AG04450 (cell line): ENCODE data around the gene FBXO15. TPM values are rescaled to one million over a fixed set of nuclear protein-coding genes. Genes with fewer than 3 reads are reported as not detected.

Source experiments
- CTCF ChIA-PET: fragments of 300-600, 350-600 bp; formaldehyde crosslinking; extraction: SDS; loops from one replicate; lab custom pipeline; 2022; ENCODE audit warnings: antibody characterized with exemption, inconsistent platforms; lab: Charles Lee
- POLR2A ChIA-PET: fragments of 350-600 bp; formaldehyde crosslinking; extraction: SDS; loops from one replicate; lab custom pipeline; 2021; ENCODE audit warnings: antibody characterized with exemption, inconsistent platforms; lab: Yijun Ruan, JAX
- DNase-seq: peaks from one replicate; pipeline ENCODE4 v3.0.0-alpha.2; 2011; ENCODE audit warnings: low read depth, low spot score
- H3K27ac ChIP-seq: one replicate; pipeline ENCODE4 v1.5.1; 2012; ENCODE audit warnings: low read depth, low read length, control low read depth
- H3K27me3 ChIP-seq: one replicate; pipeline ENCODE4 v1.6.0; 2012; ENCODE audit warnings: low read length; ENCODE audit not compliant: control insufficient read depth, insufficient read depth
- H3K4me3 ChIP-seq: 2 replicates; pipeline ENCODE4 v1.5.1; 2011; ENCODE audit warnings: mild to moderate bottlenecking, low read depth, low read length, control low read depth
- H3K9me3 ChIP-seq: 2 replicates; pipeline ENCODE4 v1.5.1; 2012; ENCODE audit warnings: low read length; ENCODE audit not compliant: control insufficient read depth, insufficient read depth
- polyA plus RNA-seq: library from polyadenylated mRNA; depleted of rRNA; stranded (reverse); fragments of >200 nt; gene quantifications from 2 replicates; pipeline ENCODE4 v1.2.3, GENCODE V29; 2011
- TF ChIP-seq, protein P1 (sequence below): IDR thresholded peaks from 2 replicates; pipeline ENCODE4 v1.5.1; 2011; ENCODE audit warnings: low read depth, low read length, control low read depth, inconsistent platforms

FBXO15 gene
- polyA plus RNA-seq, 1 experiment, result 1.4 TPM

GRCh38 chr18:74082742-74083556 lies 64.7 kb downstream of the FBXO15 start:
- POLR2A ChIA-PET, result no interaction called here
- TF ChIP-seq, protein P1, sequence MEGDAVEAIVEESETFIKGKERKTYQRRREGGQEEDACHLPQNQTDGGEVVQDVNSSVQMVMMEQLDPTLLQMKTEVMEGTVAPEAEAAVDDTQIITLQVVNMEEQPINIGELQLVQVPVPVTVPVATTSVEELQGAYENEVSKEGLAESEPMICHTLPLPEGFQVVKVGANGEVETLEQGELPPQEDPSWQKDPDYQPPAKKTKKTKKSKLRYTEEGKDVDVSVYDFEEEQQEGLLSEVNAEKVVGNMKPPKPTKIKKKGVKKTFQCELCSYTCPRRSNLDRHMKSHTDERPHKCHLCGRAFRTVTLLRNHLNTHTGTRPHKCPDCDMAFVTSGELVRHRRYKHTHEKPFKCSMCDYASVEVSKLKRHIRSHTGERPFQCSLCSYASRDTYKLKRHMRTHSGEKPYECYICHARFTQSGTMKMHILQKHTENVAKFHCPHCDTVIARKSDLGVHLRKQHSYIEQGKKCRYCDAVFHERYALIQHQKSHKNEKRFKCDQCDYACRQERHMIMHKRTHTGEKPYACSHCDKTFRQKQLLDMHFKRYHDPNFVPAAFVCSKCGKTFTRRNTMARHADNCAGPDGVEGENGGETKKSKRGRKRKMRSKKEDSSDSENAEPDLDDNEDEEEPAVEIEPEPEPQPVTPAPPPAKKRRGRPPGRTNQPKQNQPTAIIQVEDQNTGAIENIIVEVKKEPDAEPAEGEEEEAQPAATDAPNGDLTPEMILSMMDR, result no peak
- Histone ChIP-seq H3K9me3 (no peaks in the 10 kb centered on the region), H3K4me3 (no peak overlapping the region), H3K27me3 (peaks cover 8% of the 10 kb centered on the region), H3K27ac (no peak overlapping the region)
- CTCF ChIA-PET, result interaction anchor here (0.6 to 2.8 kb wide), 14 partner anchors 9 to 1324 kb away, joined by 3 to 29 read pairs (median 5); no protein-coding TSS in a partner anchor
- DNase-seq, result no peak

DNA sequence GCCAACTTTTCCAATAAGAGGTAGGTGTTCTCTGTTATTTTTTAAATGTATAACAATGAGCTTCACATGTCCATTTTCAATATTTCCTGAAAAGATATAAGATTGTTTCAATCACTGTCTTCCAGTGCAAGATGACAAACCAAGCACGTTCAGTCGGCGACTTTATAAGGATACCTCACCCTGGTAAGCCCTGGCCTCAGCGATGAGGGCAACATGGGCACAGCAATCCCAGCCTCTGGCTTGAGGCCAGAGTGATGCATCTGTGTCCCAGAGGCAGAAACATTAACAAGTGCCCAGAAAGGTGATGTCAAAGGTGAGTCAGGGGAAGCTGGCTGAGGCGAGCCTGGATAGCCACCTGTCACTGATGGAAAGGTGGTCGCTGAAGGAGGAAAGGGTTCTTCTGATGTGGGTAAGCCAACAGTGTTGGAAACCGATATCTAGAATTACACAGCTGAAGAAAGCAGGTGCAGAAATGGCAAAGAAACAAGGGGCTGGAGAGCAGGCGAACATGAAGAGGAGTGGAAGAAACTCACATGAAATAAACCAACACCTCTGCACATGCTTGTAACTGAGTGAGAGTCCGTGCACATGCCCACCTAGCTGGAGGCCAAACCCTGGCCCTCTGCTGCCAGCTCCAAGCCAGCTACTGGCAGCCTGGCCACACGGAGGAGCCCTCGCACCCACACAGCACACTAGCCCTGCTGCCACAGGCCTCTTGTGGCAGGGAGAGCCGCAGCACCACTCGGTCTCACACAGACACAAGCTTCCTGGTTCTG lies 65.5 kb downstream of the FBXO15 start:
- CTCF ChIA-PET, result interaction anchor here (0.6 to 2.8 kb wide), 17 partner anchors 10 to 1323 kb away, joined by 3 to 29 read pairs (median 4); no protein-coding TSS in a partner anchor
- Histone ChIP-seq H3K4me3 (no peak overlapping the region), H3K27ac (no peak overlapping the region), H3K27me3 (peaks cover 10% of the 10 kb centered on the region), H3K9me3 (no peaks in the 10 kb centered on the region)
- no peak for DNase-seq
- POLR2A ChIA-PET, result no interaction called here
- TF ChIP-seq, protein P1, result peak; percentile 62

- TF ChIP-seq, protein P1, result no peak
- Histone ChIP-seq H3K4me3 (no peak overlapping the region), H3K27me3 (peaks cover 14% of the 10 kb centered on the region), H3K9me3 (no peaks in the 10 kb centered on the region; the same call in 1 of the 2 replicates), H3K27ac (no peak overlapping the region)
- POLR2A ChIA-PET, result no interaction called here
- CTCF ChIA-PET, result no interaction called here
- no peak for DNase-seq
Measured at GRCh38 chr18:74078257-74078656, 69.4 kb downstream of the FBXO15 start.

GRCh38 chr18:74074668-74075564 lies 72.7 kb downstream of the FBXO15 start:
- H3K9me3 ChIP-seq, result no peaks in the 10 kb centered on the region; the same call in 1 of the 2 replicates
- H3K4me3 ChIP-seq, result no peak overlapping the region
- H3K27ac ChIP-seq, result no peak overlapping the region
- CTCF ChIA-PET, result no interaction called here
- TF ChIP-seq, protein P1, result no peak
- H3K27me3 ChIP-seq, result peaks cover 9% of the 10 kb centered on the region
- POLR2A ChIA-PET, result no interaction called here
- no peak for DNase-seq
